ENCODE results near the gene SGTA.
A peak's percentile ranks its signal among the peaks of the same experiment; 100 is the strongest.

Gene SGTA

GRCh38 chr19:2782936-2783780 is at the start of gene SGTA:
Gene SGTA, minus strand, starts transcription at chr19:2783273. Its CDS starts 14,205 bp downstream, at chr19:2769068.
- Histone ChIP-seq H3K4me3 (peak within 1 kb of the TSS; percentile 89), H3K27ac (peak within 1 kb of the TSS; percentile 88 to 93)
- TF ChIP-seq CTCF (IDR thresholded peaks at IDR 0.05) = no peak
- DNase-seq (ENCODE audit: low spot score) = peak; percentile 99

GRCh38 chr19:2827840-2828489 is 44.9 kb upstream of the SGTA start:
- no peak for TF ChIP-seq CTCF (IDR thresholded peaks at IDR 0.05)
- Histone ChIP-seq H3K4me3 (no peak overlapping the region), H3K27ac (no peak overlapping the region)
- DNase-seq (ENCODE audit: low spot score) = no peak

GRCh38 chr19:2827022-2827421 is 43.9 kb upstream of the SGTA start:
- TF ChIP-seq CTCF (IDR thresholded peaks at IDR 0.05) = no peak
- no peak overlapping the region for H3K27ac ChIP-seq
- no peak overlapping the region for H3K4me3 ChIP-seq
- no peak for DNase-seq (ENCODE audit: low spot score)

GRCh38 chr19:2824129-2824528 is 41.1 kb upstream of the SGTA start:
- no peak for DNase-seq (ENCODE audit: low spot score)
- Histone ChIP-seq H3K4me3 (no peak overlapping the region), H3K27ac (no peak overlapping the region)
- no peak for TF ChIP-seq CTCF (IDR thresholded peaks at IDR 0.05)

GRCh38 chr19:2823646-2824045 is 40.6 kb upstream of the SGTA start:
- DNase-seq (ENCODE audit: low spot score) = no peak
- Histone ChIP-seq H3K27ac (no peak overlapping the region), H3K4me3 (no peak overlapping the region)
- TF ChIP-seq CTCF (IDR thresholded peaks at IDR 0.05) = no peak

GRCh38 chr19:2822846-2823245 is 39.8 kb upstream of the SGTA start:
- Histone ChIP-seq H3K27ac (no peak overlapping the region), H3K4me3 (no peak overlapping the region)
- no peak for DNase-seq (ENCODE audit: low spot score)
- no peak for TF ChIP-seq CTCF (IDR thresholded peaks at IDR 0.05)

All from coronary artery (tissue), 2 donors.